GM12864 (cell line): ENCODE measurements around the gene CLCNKB.
"Not testable (repeated sequence)": the region's sequence is repeated elsewhere in the genome, so short reads cannot be mapped to it uniquely, and the experiment has no call there.

Source experiments
- DNase-seq: peaks from one replicate; pipeline ENCODE4 v3.0.0-alpha.2; 2011; ENCODE audit warnings: low read depth
- H3K4me3 ChIP-seq: 2 replicates; pipeline ENCODE4 v1.5.1; 2011; ENCODE audit warnings: mild to moderate bottlenecking, low read depth, low read length, control low read depth
- CTCF ChIP-seq: IDR thresholded peaks from 2 replicates; pipeline ENCODE4 v1.5.1; 2011; ENCODE audit warnings: low read depth, mild to moderate bottlenecking, moderate library complexity, low read length, control low read depth, inconsistent platforms; ENCODE audit errors: missing control alignments

Gene CLCNKB

DNA sequence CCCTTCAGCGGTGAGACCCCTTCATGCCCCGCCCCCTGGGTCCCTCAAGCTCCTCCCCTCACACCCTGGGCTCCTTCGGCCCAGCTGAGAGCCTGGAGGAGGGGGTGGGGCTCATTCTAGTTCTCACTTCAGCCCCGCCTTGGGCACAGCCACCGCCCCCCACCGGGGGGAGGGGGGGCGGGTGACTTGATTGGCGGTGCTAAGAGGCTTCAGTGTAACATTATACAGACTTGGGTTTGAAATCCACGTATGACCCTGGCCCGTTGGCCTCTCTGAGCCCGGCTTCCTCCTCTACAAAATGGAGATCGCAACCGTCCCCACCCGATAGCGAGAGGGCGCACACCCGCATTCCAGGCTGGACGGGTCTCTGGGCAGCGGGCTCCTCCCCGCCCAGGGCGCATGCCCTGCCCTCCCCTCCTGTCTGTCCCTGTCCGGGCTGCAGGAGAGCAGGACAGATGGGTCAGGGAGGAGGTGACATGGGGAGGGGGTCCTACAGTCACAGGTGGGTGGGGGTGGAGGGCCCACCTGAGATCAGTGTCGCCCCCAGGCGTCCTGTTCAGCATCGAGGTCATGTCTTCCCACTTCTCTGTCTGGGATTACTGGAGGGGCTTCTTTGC is 5.1 kb downstream of the CLCNKB start:
- no peak for TF ChIP-seq CTCF
- no peak overlapping the region for H3K4me3 ChIP-seq
- DNase-seq, result no peak

DNA sequence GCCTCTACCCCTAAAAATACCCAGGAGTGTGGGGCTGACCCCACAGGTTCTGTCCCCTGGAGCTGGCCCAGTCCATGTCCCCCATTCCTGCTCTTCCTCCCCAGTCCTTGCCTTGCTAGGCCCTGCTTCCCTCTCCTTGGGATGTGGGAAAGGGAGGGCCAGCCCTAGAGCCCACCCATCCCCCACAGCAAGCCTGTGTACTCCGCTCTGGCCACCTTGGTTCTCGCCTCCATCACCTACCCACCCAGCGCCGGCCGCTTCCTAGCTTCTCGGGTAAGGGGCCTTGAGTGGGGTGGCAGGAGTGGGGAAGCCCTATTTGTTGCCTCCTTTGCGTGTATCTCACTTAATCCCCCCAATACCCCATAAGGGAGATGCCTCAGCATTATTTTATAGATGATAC is 6.7 kb downstream of the CLCNKB start:
- no peak for TF ChIP-seq CTCF
- no peak overlapping the region for H3K4me3 ChIP-seq
- no peak for DNase-seq

GRCh38 chr1:16051039-16051438 is 7.5 kb downstream of the CLCNKB start:
- no peak overlapping the region for H3K4me3 ChIP-seq
- DNase-seq, result no peak
- no peak for TF ChIP-seq CTCF

DNA sequence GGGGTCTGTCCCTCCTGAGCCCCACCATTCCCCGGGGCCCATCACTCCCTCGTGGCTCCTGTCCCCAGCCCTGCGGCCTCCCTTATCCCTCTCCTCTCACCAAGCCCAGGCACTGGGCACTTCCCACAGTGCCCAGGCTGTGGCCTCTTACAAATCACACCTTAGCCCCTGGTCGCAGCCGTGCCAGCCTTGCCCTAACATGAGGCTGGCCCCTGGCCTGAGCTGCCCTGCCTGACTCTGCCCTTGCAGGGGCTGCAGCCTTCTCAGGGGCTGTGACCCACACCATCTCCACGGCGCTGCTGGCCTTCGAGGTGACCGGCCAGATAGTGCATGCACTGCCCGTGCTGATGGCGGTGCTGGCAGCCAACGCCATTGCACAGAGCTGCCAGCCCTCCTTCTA is 8.4 kb downstream of the CLCNKB start:
- H3K4me3 ChIP-seq, DNase-seq: not testable (repeated sequence)

DNA sequence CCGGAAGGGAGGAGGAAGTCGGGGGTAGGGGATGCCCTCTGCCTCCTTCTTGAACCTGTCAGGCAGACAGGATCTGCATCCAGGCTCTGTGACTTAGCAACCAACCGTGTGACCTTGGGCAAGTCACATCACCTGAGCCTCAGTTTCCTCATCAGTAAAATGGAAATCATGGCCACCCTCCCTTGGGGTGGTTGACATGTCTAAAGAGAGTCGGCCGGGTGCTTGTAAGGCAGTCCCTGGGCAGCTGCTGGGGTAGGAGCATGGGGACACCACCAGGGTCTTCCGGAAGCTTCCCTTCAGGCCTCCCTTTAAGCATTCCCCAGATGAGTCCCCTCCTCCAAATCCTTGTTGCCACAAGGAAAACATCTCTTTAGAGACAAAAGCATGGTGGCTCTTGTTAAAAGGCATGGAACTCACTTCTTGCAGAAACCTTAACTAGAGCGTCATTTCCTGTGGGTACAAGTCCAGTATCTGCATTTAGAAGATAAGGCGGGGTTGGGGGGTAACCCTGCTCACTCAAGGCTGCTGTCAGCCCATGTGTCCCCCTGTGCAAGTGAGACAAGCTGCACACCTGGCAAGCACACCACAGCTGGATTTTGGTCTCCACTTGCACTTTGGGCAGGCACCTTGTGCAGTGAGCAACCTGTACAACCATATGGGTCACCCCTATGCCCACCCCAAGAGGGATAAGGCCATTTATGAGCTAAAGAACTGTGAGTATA is 10.4 kb downstream of the CLCNKB start:
- no peak overlapping the region for H3K4me3 ChIP-seq
- no peak for DNase-seq
- no peak for TF ChIP-seq CTCF

DNA sequence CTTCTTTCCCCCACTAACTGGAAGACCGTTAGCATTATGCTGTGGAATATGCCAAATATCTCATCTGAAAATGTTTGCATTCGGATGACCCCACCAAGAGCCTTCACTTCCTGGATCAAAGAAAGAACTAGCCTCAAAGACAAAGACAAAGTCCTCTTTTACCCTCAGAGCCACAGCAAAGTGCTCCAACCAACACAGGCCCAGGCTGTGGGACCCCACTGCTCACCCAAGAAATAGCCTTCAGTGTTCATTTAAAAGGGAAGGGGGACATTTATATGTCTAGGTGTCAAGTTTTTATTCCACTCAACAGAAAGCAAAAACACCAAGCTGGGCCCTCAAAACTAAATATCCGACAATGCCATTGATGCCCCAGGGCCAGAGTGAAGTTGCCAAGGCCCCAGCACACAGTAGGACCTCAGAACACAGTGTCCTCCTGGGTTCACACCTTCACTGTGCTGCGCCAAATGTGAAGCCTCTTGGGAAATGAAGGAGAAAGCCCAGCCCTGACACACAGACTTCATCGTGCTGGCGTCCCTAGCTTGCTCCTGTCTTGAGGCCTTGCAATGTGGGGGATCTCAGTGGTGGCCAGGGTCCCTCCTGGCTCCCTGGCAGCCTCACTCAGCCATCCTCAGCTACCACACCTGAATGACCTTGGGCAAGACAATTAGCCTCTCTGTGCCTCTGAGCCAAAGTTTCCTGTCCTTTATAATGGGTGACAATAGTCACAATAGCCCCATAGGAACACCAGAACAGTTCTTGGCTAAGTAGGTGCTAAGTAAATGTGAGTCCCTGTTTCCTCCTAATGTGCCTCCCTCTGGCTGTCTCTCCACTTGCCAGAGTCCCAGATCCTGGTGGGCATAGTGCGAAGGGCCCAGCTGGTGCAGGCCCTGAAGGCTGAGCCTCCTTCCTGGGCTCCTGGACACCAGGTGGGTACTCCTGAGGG is 11.3 kb downstream of the CLCNKB start:
- TF ChIP-seq CTCF, result no peak
- H3K4me3 ChIP-seq, result no peak overlapping the region
- no peak for DNase-seq
